ENCODE results near the gene STK11. TPM values are rescaled to one million over a fixed set of nuclear protein-coding genes. Genes with fewer than 3 reads are reported as not detected.

The STK11 gene
- total and polyA plus RNA-seq, 2 donors = 42.5 to 60.2 TPM

DNA sequence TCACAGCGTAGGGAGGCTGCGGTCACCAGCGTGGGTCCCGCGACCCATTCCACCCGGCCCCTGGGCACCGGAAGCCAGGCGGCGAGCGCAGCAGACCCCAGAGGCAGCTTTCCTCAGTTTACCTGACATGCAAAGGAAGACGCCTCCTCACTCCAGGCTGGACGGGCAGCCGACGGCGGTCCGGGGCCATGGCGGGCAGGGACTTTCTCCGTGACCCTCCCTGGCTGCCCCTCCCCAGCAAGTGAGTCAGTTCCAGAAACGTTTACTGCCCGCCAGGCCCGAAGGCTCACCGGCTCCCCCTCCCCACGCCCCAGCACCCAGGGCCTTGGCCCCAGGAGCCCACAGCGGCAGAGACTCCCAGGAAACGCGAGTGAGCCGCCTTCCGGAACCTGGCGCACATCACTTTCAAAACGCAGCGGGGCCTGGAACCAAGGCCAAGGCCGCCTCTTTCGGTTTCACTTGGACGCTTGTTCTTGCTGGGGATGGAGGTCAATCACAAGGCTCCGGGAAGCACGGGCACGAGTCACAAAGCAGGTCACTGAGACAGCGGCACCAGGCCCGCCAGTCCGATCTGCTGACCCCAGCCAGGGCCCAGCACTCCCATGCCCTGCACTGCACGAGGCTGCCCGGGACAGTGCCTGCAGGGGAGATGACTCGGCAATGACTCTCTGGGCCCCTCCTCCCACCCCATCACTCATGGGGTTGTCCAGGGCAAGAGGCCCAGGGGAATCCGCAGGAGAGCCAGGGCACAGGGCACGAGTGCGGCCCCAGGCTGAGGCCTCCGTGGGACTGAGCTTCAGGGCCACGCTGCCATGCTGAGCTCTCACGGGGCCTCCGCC is 36.8 kb upstream of the STK11 start:
- DNase-seq (ENCODE audit: low read depth in 6 of 9, low spot score in 9 of 9) = no peak
- H3K27ac ChIP-seq (ENCODE audit: low read depth in 1 of 2, low read length in 1 of 2) = peak overlapping the region; percentile 53 to 60
- 93% methylated on average over 50 of the region's 50 CpGs for WGBS

DNA sequence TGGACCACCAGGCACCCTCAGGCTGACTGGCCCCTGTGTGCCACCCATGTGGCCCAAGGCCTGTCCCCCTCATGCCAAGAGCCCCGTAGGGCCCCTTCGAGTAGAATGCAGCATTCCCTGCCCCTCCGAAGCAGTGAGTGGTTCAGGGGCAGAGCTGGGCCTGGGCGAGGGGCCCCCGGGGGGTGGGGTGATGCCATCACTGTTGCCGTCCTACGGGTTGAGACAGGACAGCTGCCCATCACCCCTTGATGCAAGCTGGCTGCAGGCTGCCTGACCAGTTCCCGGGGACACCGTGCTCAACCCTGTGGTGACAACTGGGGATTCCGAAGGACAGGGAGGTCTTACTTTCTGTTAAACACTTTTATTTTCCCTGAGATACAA is 36.2 kb upstream of the STK11 start:
- Histone ChIP-seq H3K36me3 (ENCODE audit: control insufficient read depth in 2 of 2, insufficient read depth in 2 of 2, low read length in 1 of 2) (peaks cover 19 to 25% of the 10 kb centered on the region in 2 donors), H3K27ac (ENCODE audit: low read depth in 1 of 2, low read length in 1 of 2) (peak overlapping the region; percentile 32 to 60), H3K4me3 (ENCODE audit: low read length in 2 of 2) (no peak overlapping the region), H3K9me3 (ENCODE audit: control insufficient read depth in 2 of 2, insufficient read depth in 1 of 2, low read length in 1 of 2) (peaks cover 0 to 36% of the 10 kb centered on the region in 2 donors), H3K4me1 (ENCODE audit: control insufficient read depth in 2 of 2, insufficient read depth in 2 of 2, low read length in 2 of 2) (peaks cover 29 to 49% of the 10 kb centered on the region in 2 donors), H3K27me3 (ENCODE audit: control insufficient read depth in 2 of 2, insufficient read depth in 1 of 2, low read length in 1 of 2) (peaks cover 0 to 3% of the 10 kb centered on the region in 2 donors)
- 94% methylated on average over 10 of the region's 10 CpGs for WGBS
- no peak for DNase-seq (ENCODE audit: low read depth in 6 of 9, low spot score in 9 of 9)

More for the DNA sequence above, 36.8 kb upstream of the STK11 start:
- H3K36me3 ChIP-seq (ENCODE audit: control insufficient read depth in 2 of 2, insufficient read depth in 2 of 2, low read length in 1 of 2) = peaks cover 19 to 25% of the 10 kb centered on the region in 2 donors
- H3K27me3 ChIP-seq (ENCODE audit: control insufficient read depth in 2 of 2, insufficient read depth in 1 of 2, low read length in 1 of 2) = peaks cover 0 to 3% of the 10 kb centered on the region in 2 donors
- H3K9me3 ChIP-seq (ENCODE audit: control insufficient read depth in 2 of 2, insufficient read depth in 1 of 2, low read length in 1 of 2) = peaks cover 0 to 33% of the 10 kb centered on the region in 2 donors
- H3K4me3 ChIP-seq (ENCODE audit: low read length in 2 of 2) = peak overlapping the region in 1 of 2 donors; percentile 10
- peaks cover 27 to 46% of the 10 kb centered on the region in 2 donors for H3K4me1 ChIP-seq (ENCODE audit: control insufficient read depth in 2 of 2, insufficient read depth in 2 of 2, low read length in 2 of 2)

- Histone ChIP-seq H3K27ac (ENCODE audit: low read depth in 1 of 2, low read length in 1 of 2) (peak overlapping the region in 1 of 2 donors; percentile 33), H3K4me3 (ENCODE audit: low read length in 2 of 2) (no peak overlapping the region), H3K27me3 (ENCODE audit: control insufficient read depth in 2 of 2, insufficient read depth in 1 of 2, low read length in 1 of 2) (no peaks in the 10 kb centered on the region), H3K36me3 (ENCODE audit: control insufficient read depth in 2 of 2, insufficient read depth in 2 of 2, low read length in 1 of 2) (peaks cover 19 to 25% of the 10 kb centered on the region in 2 donors), H3K4me1 (ENCODE audit: control insufficient read depth in 2 of 2, insufficient read depth in 2 of 2, low read length in 2 of 2) (peaks cover 29 to 51% of the 10 kb centered on the region in 2 donors), H3K9me3 (ENCODE audit: control insufficient read depth in 2 of 2, insufficient read depth in 1 of 2, low read length in 1 of 2) (peaks cover 0 to 36% of the 10 kb centered on the region in 2 donors)
- no peak for DNase-seq (ENCODE audit: low read depth in 6 of 9, low spot score in 9 of 9)
- 93% methylated on average over 52 of the region's 52 CpGs for WGBS
These were observed 35.4 kb upstream of the STK11 start for GRCh38 chr19:1169921-1170885.

GRCh38 chr19:1170938-1171754 is 34.4 kb upstream of the STK11 start:
- no peaks in the 10 kb centered on the region for H3K27me3 ChIP-seq (ENCODE audit: control insufficient read depth in 2 of 2, insufficient read depth in 1 of 2, low read length in 1 of 2)
- H3K4me1 ChIP-seq (ENCODE audit: control insufficient read depth in 2 of 2, insufficient read depth in 2 of 2, low read length in 2 of 2) = peaks cover 29 to 51% of the 10 kb centered on the region in 2 donors
- no peak for DNase-seq (ENCODE audit: low read depth in 6 of 9, low spot score in 9 of 9)
- H3K36me3 ChIP-seq (ENCODE audit: control insufficient read depth in 2 of 2, insufficient read depth in 2 of 2, low read length in 1 of 2) = peaks cover 19 to 25% of the 10 kb centered on the region in 2 donors
- no peak overlapping the region for H3K4me3 ChIP-seq (ENCODE audit: low read length in 2 of 2)
- H3K9me3 ChIP-seq (ENCODE audit: control insufficient read depth in 2 of 2, insufficient read depth in 1 of 2, low read length in 1 of 2) = peaks cover 0 to 27% of the 10 kb centered on the region in 2 donors
- WGBS = 95% methylated on average over 38 of the region's 38 CpGs
- peak overlapping the region in 1 of 2 donors; percentile 25 for H3K27ac ChIP-seq (ENCODE audit: low read depth in 1 of 2, low read length in 1 of 2)

GRCh38 chr19:1171755-1172352 is 33.7 kb upstream of the STK11 start:
- WGBS = 94% methylated on average over 15 of the region's 15 CpGs
- Histone ChIP-seq H3K4me3 (ENCODE audit: low read length in 2 of 2) (no peak overlapping the region), H3K27me3 (ENCODE audit: control insufficient read depth in 2 of 2, insufficient read depth in 1 of 2, low read length in 1 of 2) (no peaks in the 10 kb centered on the region), H3K9me3 (ENCODE audit: control insufficient read depth in 2 of 2, insufficient read depth in 1 of 2, low read length in 1 of 2) (peaks cover 0 to 20% of the 10 kb centered on the region in 2 donors), H3K4me1 (ENCODE audit: control insufficient read depth in 2 of 2, insufficient read depth in 2 of 2, low read length in 2 of 2) (peaks cover 29 to 47% of the 10 kb centered on the region in 2 donors), H3K36me3 (ENCODE audit: control insufficient read depth in 2 of 2, insufficient read depth in 2 of 2, low read length in 1 of 2) (peaks cover 14 to 18% of the 10 kb centered on the region in 2 donors), H3K27ac (ENCODE audit: low read depth in 1 of 2, low read length in 1 of 2) (peak overlapping the region; percentile 66 to 79)
- no peak for DNase-seq (ENCODE audit: low read depth in 6 of 9, low spot score in 9 of 9)

GRCh38 chr19:1172353-1173158 is 33.0 kb upstream of the STK11 start:
- Histone ChIP-seq H3K4me1 (ENCODE audit: control insufficient read depth in 2 of 2, insufficient read depth in 2 of 2, low read length in 2 of 2) (peaks cover 26 to 44% of the 10 kb centered on the region in 2 donors), H3K9me3 (ENCODE audit: control insufficient read depth in 2 of 2, insufficient read depth in 1 of 2, low read length in 1 of 2) (peaks cover 0 to 13% of the 10 kb centered on the region in 2 donors), H3K36me3 (ENCODE audit: control insufficient read depth in 2 of 2, insufficient read depth in 2 of 2, low read length in 1 of 2) (peaks cover 7 to 13% of the 10 kb centered on the region in 2 donors), H3K27me3 (ENCODE audit: control insufficient read depth in 2 of 2, insufficient read depth in 1 of 2, low read length in 1 of 2) (peaks cover 0 to under 1% of the 10 kb centered on the region in 2 donors), H3K27ac (ENCODE audit: low read depth in 1 of 2, low read length in 1 of 2) (peak overlapping the region; percentile 68 to 79), H3K4me3 (ENCODE audit: low read length in 2 of 2) (peak overlapping the region; percentile 89 to 93)
- DNase-seq (ENCODE audit: low read depth in 6 of 9, low spot score in 9 of 9) = no peak
- WGBS = 84% methylated on average over 36 of the region's 36 CpGs

DNA sequence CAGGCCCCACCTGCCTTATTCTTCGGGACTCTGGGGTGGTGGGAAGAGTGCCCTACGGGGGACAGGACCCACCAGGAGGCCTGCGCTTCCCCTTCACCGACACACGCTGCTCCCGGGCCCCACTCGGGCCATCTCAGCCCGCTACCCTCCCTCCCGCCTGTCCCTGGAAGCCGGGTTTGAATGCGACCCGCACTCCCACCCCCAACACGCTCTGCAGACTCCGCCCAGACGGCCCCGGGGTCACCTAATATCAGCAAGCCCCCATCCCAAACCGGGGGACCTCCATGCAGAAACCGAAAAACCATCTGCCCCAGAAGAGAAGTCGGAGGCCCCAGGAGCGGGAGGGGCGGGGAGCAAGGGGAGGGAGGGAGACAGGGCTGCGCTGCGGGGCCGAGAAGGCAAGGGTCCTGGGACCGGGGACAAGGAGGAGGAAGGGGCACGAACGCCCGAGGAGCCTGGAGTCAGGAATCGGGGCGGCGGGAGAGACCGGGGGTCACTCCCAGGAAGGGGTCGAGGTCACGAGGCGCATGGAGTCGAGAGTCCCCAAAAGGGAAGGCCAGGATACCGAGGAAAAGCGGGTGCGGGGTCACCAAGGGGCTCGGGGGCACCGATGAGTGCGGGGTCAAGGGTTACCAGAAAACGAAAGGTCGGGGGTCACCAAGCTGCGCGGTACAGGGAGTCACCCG is 32.3 kb upstream of the STK11 start:
- 15% methylated on average over 47 of the region's 47 CpGs for WGBS
- peak overlapping the region; percentile 89 to 93 for H3K4me3 ChIP-seq (ENCODE audit: low read length in 2 of 2)
- H3K9me3 ChIP-seq (ENCODE audit: control insufficient read depth in 2 of 2, insufficient read depth in 1 of 2, low read length in 1 of 2) = peaks cover 0 to 7% of the 10 kb centered on the region in 2 donors
- DNase-seq (ENCODE audit: low read depth in 6 of 9, low spot score in 9 of 9) = no peak
- H3K36me3 ChIP-seq (ENCODE audit: control insufficient read depth in 2 of 2, insufficient read depth in 2 of 2, low read length in 1 of 2) = peaks cover 4 to 13% of the 10 kb centered on the region in 2 donors
- peak overlapping the region; percentile 68 to 96 for H3K27ac ChIP-seq (ENCODE audit: low read depth in 1 of 2, low read length in 1 of 2)
- peaks cover 0 to 3% of the 10 kb centered on the region in 2 donors for H3K27me3 ChIP-seq (ENCODE audit: control insufficient read depth in 2 of 2, insufficient read depth in 1 of 2, low read length in 1 of 2)
- peaks cover 18 to 41% of the 10 kb centered on the region in 2 donors for H3K4me1 ChIP-seq (ENCODE audit: control insufficient read depth in 2 of 2, insufficient read depth in 2 of 2, low read length in 2 of 2)

All from thymus (tissue), 11 donors.